ENCODE measurements around the gene SDE2.
"Not testable (repeated sequence)": the region's sequence is repeated elsewhere in the genome, so short reads cannot be mapped to it uniquely, and the experiment has no call there.

The SDE2 gene

DNA sequence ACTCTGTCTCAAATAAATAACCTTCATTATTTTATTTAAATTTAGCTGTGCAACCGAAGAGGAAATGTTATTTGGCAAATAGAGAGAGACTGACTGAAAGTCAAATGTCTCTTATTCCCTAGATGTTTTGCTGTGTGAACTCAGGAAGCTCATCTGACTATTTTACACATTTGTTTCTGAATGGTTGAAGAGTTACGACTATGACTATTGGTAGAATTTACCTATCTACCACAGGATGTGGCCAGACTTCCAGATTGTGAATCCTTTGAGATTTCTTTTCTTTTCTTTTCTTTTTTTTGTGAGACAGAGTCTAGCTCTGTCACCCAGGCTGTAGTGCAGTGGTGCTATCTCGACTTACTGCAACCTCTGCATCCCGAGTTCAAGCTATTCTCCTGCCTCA lies 5.3 kb upstream of the SDE2 start:
- no peak for DNase-seq

DNA sequence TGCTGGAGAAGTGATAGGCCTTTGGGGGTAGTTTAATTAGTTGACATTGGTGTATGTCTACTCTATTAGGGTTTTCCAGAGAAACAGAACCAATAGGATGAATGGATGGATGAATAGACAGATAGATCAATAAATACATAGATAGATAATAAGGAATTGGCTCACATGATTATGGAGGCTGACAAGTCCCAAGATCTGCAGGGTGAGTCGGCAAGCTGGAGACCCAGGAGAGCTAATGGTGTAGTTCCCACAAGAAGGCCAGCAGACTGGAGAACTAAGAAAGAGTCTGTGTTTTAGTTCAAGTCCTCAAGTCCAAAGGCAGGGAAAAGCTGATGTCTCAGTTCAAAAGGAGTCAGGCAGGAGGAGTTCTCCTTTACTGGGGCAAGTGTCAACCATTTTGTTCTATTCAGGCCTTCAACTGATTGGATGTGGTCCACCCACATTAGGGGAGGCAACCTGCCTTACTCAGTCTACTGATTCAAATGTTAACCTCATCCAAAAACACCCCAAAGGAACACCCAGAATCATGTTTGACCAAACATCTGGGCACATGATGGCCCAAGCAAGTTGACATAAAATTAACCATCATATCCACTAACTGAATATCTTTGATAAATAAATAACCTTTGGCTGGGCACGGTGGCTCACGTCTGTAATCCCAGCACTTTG lies 4.5 kb upstream of the SDE2 start:
- DNase-seq = no peak

DNA sequence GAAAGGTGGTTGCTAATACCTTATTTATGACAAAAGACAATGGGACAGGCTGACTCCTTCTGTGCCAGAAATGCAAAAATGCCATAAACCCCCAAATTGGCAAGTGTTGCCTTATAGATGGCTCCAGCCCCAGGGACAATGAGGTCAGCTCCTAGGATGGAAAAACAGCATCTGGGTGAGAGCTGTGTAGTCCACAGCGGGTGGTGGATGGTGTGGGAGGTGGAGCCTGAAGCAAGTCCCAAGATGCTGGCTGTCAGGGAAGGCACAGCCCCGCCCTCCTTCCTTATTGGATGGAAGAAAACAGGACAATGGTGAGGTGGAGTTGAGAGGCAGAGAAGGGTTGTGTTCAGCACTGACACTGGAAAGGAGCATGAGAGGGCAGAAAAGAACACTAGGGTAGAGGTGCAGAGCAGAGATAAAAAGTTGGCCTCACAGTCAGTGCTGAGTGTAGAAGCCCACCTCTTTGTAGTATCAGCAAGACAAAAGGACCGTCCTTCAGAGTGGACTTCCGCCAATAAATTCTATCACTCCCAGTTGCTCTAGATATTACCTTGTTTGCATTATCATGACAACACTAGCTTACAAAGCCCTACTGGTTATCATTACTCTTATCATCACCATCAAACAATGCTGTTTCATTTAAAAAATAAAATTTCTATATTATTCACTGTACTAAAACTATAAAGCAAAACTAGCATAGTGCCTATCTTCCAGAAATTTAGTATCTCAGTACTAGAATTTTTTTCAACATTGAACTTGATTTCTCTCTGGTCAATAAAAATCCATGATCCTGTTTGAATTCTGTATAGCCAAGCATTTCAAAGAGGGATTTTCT lies 3.7 kb upstream of the SDE2 start:
- no peak for DNase-seq

DNA sequence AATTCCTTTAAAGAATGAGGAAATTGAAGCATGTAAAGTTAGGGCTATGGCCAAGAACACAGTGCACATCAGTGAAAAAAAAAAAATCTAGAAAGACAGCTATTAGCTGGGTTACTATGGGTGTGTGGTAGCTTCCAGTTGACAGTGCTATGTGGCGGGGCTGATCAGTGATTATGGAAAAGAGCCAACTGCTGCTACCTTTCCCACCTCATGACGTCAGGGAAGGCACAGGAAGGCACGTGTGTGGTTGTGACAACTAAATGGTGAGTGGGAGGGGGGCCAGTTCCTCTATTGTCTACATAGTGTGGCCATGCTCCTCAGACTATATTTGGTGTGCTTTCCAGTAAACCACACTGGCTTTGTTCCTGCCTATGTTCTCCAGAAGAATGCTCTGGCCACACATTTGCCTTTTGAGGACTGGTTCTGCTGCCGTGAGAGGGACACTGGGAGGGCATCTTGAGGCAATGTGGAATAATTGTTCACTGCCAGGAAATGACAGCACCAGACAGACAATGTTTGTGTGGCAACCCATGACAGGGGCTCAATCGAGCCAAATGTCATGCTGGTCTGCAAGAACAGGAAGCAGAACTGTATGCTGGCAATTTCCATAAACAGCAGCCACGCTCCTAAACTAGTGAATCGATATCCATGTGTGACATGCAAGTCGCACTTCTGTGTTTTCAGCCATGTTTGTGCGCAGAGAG lies 3.0 kb upstream of the SDE2 start:
- peak; percentile 77 for DNase-seq

DNA sequence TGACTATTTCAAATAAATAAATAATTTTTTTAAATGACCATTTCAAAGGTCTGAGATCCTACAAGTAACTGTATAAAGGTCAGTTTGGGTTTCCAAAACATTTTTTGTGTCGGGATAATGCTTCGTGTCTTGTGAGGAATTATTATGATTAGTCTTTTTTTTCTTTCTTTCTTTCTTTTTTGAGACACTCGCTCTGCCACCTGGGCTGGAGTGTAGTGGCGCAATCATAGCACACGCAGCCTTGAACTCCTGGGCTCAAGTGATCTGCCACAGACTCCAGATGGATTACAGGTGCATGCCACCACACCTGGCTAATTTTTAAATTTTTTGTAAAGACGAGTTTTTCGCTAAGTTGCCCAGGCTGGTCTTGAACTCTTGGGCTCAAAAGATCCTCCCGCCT lies 1.9 kb upstream of the SDE2 start:
- no peak for DNase-seq

DNA sequence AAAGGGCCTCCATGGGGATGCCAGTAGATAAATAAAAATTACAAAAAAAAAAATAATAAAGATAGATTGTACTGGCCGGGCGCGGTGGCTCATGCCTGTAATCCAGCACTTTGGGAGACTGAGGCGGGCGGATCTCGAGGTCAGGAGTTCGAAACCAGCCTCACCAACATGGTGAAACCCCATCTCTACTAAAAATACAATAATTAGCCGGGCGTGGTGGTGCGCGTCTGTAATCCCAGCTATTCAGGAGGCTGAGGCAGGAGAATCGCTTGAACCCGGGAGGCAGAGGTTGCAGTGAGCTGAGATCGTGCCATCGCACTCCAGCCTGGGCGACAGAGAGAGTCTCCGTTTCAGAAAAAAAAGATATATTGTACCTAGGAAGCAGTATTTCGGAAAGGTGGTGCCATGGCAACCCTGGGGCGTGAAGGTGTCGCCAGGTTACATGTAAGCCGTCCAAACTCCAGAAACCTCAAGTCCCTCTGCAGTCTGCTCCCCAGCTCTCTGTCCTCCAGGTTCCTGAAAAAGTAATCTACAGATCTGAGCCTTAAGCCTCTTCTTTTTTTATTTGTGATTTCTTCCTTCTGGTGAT lies 1.4 kb upstream of the SDE2 start:
- DNase-seq = not testable (repeated sequence)

DNA sequence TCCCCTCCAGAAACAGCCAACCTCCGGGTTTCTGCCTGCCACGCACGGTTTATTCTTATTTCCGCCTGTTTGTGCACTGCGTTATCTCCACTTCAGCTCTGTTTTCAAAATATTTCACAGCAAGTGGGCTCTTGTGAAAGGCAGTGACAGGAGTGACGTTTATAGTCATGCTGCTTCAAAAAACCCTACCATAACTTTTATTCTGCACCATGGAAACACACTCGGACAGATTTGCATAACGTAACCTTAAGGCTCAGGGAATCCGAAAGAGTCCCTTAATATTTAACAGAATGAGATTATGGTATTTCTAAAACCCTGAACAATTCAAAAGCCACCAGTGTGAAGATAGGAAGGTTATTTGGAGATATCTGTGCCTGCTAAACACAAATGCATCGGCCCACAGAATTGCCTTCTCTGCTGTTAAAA lies 782 bp upstream of the SDE2 start:
- DNase-seq = no peak

DNA sequence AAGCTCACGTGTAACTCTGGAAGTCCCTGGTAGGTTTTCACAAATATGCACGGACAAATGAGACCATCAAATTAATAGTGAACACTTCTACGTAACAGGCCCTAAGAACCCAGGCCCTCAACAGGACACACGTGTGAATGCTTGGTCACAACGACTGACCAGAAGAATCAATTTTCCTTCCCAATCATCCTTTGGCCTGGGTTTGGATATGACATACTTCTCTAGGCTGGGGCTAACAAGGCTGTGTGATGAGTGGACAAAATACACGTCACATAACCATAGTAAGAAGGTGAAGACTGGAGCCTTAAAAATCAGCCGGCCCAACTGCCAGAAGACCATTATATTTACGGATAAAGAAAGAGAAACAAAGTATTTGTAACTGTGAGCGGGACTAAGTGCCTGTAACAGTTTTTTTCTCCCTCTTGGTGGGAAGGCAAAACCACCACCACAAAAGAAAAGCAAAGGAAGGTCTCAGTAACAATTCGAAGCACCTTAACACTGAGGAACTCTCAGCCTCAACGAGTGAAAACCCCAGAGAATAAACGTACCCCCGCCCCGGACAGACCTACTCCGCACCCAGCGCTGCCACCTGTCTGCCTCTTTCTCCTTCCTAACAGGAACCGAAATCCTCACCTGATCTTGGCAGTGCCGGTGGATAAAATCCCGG lies 450 bp downstream of the SDE2 start:
- DNase-seq = no peak

DNA sequence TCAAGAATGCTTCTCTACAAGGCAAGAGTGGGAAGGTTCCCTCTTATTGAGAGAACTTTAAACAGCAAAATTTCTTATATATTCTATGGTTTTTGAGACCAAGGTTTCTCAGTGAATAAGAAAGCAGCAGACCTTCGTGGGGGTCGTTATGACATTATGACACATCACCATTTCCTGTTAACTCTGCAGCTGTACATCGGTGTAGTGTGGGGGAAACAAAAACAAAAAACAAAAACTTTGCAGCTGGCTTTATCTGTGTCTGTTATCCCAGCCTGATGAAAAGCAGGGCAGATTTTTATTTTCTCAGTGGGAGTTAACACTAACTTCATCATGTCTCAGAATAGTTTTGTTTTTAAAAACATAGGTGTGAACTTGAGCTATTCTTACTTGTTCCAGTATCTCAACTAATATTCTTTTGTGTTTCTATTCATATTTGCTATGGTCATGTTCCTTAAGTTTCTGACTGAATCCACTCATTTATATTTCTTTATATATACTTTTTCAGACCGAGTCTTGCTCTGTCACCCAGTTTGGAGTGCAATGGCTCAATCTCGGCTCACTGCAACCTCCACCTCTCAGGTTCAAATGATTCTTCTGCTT lies 2.1 kb downstream of the SDE2 start:
- no peak for DNase-seq

DNA sequence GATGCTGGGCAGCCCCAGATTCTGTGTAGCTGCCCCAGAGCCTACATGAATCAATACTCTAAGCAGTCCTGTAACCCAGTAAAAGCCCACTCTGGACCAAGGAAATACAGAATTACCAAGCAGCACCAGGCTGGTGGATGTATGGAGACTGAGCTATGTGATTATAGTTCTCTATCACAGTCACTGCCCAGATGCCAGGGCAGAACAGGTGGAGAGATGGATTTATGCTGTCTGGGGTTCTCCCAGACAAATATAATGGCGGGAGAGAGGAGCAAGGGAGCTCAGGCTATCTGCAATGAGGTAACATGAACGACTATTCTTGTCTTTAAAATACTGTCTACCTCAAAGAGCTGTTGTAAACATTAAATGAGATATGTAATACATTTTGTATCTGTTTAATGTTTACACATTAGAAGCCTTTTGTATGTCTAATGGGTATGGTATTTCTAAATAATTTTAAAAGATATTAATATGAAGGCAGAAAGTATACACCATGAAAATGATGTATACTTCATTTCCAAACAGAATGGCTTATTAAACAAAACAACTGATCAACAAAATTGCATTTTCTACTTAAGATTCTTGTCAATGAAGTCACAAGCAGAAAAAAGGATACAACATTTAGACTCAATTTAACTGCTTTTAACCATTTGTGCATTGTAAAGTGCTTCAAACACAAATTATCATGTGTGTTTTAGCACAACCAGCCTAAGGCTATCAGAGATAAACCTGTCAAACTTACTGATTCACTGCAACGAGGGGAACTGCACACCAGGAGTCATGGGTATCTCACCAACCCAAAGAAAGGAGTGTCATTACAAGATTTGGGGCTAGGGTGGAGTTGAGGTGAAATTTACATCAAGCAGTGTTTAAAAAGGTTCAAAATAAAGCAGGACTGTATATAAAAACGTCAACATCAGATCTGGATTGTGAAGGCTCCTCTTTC lies 3.0 kb downstream of the SDE2 start:
- DNase-seq = no peak

DNA sequence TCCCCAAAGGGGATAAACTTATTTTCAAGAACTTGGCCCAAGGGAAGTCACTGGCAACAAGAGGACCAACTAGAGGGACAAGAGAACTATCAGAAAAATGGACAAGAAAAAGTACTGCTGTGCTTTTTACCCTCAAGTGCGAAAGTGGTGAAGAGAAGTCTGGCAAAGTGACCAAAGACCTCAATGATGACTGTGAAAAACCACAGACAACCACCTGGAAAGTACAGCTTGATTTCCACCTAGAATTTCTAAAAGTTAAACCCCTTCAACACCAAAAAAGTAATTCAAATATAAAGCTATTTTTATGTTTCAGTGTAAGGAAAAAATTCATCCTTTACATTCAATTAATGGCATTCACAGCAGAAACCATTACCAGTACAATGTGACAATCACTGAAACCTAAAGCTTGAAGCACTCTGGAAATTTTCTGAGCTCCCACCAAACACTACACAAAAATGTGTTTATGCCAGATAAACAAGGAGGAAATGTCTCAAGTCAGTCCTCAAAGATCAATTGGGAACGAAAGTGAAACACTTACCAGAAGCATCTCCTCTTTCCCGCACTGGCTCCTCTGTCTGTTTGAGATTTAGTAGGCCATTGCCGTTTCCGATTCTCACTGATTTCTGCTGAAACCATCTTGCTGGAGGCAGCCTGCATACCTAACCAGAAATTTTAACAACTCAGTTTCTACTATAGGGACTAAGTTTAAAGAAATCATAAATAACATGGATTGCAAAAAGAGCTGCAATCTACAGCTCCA lies 8.3 kb downstream of the SDE2 start:
- DNase-seq = no peak

DNA sequence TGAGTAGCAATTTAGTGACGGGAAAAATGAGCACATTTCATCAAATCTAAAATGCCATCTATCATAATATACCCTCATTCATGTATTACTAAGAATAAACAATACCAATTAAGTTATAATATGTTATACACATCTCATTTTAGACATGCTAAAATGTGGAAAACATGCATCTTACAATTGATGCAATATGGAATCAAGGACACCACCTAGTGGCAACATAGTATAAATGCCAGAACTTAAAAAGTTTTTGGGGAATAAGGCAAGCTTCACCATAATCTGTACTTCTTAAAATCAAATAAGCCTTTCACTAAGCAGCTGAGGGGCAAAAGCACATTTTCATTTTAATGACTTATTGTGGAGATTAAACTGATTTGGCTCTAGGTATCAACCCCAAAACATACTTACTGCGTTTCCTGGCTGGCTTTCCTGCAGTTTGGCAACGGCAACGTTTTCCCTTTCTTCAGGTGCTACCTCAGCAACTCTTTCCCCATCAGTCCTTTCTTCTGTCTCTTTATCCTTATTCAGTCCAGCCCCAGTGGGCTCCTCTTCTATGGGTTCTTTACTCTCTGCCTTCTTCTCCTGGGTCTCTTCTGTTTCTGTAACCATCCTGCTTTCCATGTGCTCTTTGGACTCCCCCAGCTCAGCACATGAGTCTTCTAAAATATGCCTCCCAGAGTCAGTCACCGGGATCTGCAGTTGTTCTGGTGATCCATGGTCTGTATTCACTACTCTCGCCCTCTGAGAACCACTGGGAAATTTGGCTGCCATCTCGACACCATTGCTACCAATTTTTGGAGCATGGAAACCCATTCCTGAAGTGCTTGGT lies 11.4 kb downstream of the SDE2 start:
- peak; percentile 18 for DNase-seq

DNA sequence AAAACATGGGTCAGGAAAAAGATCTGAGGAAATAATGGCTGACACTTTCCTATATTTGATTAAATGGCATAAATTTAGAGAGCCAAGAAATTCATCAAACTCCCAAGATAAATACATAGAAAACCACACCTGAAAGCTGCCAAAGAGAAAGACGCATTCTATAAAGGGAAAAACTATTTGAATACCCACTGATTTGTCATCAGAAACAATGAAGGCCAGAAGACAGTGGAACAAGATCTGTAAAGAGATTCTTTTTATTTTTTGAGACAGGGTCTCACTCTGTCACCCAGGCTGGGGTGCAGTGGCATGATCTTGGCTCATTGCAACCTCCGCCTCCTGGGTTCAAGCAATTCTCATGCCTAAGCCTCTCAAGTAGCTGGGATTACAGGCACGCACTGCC lies 17.4 kb downstream of the SDE2 start:
- DNase-seq = no peak

DNA sequence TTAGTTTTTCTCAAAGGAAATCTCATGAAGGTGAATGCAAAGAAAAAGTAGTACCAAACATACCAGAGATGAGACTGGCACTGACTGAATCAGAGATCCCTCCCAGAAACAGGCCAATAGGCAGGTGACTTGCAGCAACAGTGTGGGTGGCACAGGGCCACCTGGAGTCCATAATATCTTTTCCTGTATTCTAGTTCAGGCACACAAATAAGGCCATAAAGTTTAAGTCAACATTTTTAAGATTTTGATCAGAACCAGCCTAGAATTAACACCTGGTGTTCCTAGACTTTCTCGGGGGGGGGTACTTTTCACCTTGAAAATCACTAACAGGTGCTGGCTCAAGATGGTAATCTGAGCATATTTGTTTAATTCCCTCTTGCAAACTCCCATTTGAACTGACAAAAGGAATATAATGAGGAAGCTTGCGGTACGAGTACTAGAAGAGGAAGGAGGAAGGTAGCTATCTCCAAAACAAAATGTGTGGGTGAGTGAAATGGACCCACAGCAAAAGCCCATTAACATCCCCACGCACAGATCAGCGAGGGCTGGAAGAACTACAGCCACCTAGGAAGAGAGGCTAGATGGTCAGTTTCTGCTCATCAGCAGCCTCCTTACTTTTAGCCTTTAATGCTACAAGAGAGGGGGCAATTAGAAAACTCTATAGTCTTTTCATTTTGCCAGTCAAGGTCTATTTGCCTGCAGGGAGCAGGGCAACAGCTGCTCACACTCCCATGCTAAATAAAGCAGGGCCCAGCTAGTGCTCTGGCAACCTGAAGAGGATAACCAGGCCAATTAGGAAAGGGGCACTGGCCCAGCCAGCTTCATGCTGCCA lies 18.9 kb downstream of the SDE2 start:
- DNase-seq = no peak

DNA sequence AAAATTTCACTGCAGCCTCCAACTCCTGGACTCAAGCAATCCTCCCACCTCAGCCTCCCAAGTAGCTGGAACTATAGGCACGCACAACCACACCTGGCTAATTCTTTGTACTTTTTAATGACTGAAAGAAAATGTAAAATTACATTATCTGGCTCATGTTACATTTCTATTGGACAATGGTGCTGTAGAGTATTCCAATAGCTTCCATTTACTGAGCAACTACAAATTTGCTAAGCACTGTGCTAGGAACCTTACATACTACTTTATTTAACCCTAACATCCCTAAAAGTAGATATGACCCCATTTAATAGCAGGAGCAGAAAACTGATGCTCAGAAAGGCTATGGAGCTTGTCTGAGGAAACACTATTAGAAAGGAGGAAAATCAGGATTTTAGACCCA lies 19.7 kb downstream of the SDE2 start:
- no peak for DNase-seq

DNA sequence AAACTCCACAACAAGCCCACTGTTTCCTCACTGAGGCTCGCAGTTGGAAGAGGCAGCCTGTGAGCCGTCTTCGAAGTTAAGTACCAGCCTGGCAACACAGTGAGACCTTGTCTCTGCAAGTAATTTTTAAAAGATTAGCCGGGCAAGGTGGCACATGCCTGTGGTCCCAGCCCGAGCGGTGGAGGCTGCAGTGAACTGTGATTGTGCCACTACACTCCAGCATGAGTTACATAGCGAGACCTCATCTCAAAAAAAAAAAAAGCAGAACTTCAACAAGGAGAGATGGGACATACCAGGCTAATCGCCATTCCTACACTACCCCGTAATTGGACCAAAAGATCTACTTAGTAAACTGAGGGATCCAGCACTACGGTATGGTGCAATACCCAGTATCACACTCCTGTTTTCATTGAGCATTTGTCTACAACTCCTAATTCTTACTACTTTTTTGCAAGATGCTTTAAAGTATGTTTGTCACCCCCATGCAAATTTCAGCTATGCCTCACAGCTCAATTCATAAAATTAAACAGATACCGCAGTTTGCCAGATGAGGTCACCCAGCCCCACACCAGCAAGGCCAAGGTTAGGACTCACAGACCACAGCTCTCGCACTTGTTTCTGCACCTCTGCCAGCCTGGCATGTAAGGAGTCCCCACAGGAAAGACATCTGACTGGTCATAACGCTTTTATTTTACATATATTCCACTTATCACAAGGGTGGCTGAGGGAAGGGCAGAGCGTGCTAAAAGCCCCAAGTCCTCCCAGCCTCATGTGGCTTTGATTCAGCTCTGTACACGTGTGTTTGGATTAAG lies 21.0 kb downstream of the SDE2 start:
- no peak for DNase-seq

DNA sequence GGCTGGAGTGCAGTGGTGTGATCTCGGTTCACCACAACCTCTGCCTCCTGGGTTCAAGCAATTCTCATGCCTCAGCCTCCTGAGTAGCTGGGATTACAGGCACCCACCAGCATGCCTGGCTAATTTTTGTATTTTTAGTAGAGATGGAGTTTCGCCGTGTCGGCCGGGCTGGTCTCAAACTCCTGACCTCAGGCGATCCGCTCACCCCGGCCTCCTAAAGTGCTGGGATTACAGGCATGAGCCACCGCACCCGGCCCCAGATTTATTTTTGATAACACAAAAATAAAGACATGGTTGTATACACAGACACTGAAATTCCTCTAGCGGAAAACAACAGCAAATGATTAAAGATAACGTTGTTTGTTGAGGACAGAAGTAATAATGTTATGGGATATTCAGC lies 24.0 kb downstream of the SDE2 start:
- DNase-seq = not testable (repeated sequence)

DNA sequence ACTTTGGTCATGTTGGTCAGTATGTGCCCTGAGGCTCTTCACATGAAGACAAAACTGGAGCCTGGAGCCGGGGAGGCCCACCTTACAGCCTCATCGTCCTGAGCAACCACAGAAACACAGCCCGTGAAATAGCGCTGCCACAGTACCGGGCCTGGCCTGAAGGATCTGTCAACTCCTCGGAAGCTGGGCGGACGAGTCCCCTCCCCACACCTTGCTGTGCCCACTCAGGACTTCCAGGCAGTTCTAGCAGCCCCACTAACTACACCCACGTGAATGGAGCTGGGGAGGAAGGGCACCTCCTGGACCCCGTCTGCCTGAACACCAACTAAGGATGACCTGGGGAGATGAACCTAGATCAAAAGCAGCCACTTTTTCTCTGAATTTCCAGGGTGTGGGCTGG lies 24.7 kb downstream of the SDE2 start:
- DNase-seq = no peak
